GM12878 (cell line): Measurements from ENCODE around the gene NBDY. TPM values are rescaled to one million over a fixed set of nuclear protein-coding genes. Genes with fewer than 3 reads are reported as not detected.

Source experiments
- CBX3 ChIP-seq: fragments of 200-600 bp; sonication (generic); IDR thresholded peaks from 2 replicates; pipeline ENCODE4 v1.6.1; 2016; ENCODE audit warnings: low read depth, borderline replicate concordance
- REST ChIP-seq: IDR thresholded peaks from 2 replicates; pipeline ENCODE4 v1.6.1; 2012; ENCODE audit warnings: mild to moderate bottlenecking, low read depth, low read length
- ZNF687 ChIP-seq: fragments of 450-650 bp; IDR thresholded peaks from 2 replicates; pipeline ENCODE4 v1.6.1; 2017; ENCODE audit warnings: mild to moderate bottlenecking, moderate library complexity
- polyA plus RNA-seq, 11 experiments: library from polyadenylated mRNA; depleted of rRNA in 4 of 11; unstranded in 6 of 11; stranded (reverse) in 5 of 11; fragments of >200 nt; fragmentation: Nextera tagmentation in 4 of 11; fragmentation: Illumina TruSeq in 1 of 11; extraction: Ambion mirVana in 4 of 11; extraction: Trizol in 1 of 11; gene quantifications; 1 replicate in 1 of 11; 2 replicates in 10 of 11; pipeline versions ENCODE4 v1.2.1 to v1.2.3, GENCODE V29; 2011 to 2016; ENCODE audit warnings: inconsistent platforms in 2 of 11, missing spikeins in 2 of 11, low read depth in 1 of 11
- total RNA-seq, 4 experiments: library from RNA; depleted of rRNA in 3 of 4; stranded (reverse); fragments of >200 nt in 3 of 4; fragmentation: Illumina TruSeq in 1 of 4; extraction: Trizol in 1 of 4; gene quantifications; 2 replicates each; pipeline versions ENCODE4 v1.2.1 to v1.2.3, GENCODE V29; 2013 to 2021

NBDY gene
- total and polyA plus RNA-seq, 10 of the 15 experiments (the other 5 are each of a cell fraction or from before 2014, with no cell fraction given): 10.8 to 122 (median 61.5) TPM

DNA sequence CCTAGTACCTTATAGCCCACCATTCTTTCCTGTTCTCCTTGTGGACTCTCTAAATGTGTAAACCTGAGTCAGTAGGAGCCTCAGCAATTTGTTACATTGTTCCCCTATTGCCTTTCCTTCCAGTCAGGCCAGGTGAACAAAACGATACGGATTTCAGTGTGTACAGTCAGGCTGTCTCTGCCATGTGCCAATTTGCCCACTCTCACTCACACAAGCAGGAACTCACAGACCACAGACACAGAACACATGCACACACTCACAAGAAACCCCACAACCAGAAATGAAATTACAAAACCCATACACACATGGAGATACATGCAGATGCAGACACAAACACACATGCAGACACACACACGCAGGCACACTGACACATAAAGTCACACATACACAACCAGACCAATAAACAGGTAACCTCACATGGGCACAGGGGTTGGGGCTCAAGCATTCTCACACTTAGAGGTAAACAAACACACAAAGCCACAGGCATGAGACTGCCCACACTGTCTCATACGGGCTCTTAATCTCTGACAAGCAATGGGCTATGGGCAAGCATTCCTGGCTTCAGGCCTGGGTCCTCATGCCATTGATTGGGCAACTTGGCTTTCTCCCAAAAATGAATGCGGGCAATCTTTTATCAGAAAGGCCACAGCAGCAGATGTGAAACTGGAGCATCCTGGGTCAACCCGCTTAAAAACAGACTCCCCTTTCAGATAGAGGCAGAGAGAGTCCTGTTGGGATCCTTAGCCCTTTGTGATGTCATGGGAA, 68.7 kb downstream of the NBDY start (continued):
- TF ChIP-seq ZNF687 (no peak), REST (no peak), CBX3 (no peak)
